Suppressor macrophage treated with lipopolysaccharide for 4 hours (primary cell): ENCODE measurements around the gene NUP153.
"Not testable (repeated sequence)": the region's sequence is repeated elsewhere in the genome, so short reads cannot be mapped to it uniquely, and the experiment has no call there.

Experiments
- DNase-seq: peaks from one replicate; pipeline ENCODE4 v3.0.0-alpha.2; 2020

Gene NUP153

DNA sequence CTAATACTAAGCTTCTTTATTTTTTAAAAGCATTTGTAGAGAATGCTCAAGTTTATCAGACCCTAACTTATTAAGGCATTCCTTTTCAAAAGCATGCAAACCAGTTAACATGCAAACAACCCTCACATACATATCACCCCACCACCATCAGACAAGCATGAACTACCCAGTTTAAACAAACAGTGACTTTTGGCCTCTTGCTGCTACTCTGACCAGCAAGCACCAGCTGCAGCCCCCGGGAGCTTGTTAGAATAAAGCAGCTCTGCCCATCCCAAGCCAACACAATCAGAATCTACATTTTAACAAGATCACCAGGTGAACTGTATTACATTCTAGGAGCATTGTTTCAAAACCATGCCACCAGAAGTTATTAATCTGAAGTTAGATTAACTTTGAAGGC lies 5.9 kb upstream of the NUP153 start:
- no peak for DNase-seq

DNA sequence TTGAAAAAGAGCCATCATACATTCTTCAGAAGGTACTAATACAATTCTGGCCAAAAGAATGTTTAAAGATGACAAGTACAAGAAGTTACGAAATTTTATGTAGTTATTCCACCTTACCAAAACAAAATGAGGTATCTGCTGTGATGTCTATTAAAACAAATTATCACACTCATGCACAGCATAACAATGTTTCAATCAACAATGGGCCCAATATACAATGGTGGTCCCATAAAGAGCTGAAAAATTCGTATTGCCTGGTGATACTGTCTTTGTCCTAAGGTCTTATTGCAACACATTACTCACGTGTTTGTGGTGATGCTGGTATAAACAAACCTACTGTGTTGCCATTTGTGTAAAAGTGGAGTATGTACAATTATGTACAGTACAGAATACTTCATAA lies 3.6 kb upstream of the NUP153 start:
- no peak for DNase-seq

DNA sequence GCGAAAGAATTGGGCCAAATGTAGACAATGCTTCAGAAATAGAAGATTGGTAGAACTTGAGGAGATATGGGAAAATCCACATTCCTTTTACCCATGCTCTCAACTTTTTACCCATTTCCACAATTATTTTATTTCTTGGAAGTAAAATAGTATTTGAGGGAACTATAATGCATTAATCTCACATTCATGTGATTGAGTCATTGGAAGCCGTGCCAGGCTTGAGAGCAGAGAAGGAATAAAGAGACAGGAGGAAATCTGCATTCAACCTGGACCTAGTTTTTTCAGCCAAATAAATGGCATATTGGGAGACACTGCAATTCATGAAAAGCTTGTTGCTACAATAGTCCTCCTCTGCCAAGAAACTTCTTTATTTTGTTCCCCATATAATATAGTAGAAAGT lies 2.8 kb upstream of the NUP153 start:
- DNase-seq = no peak

DNA sequence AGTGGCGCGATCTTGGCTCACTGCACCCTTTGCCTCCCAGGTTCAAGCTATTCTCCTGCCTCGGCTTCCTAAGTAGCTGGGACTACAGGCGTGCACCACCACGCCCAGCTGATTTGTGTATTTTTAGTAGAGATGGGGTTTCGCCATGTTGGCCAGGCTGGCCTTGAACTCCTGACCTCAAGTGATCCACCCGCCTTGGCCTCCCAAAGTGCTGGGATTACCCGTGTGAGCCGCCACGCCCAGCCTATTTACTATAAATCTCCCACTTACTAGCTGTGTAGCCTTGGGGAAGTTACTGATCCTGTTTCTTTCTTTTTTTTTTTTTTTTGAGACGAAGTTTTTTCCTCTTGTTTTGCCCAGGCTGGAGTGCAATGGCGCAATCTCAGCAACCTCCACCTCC lies 1.3 kb upstream of the NUP153 start:
- not testable (repeated sequence) for DNase-seq

DNA sequence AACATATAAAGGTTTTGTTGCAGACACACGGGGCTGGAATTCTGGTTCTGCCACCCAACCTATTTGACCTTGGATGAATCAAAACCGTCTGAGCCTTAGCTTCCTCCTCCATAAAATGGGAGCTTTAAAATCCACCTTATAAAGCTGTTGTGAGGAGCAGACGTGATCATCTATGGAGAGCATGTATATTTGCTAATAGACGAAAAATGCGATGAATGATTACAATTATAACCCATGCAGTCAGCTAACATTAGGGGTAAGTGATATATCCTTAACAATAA lies 586 bp upstream of the NUP153 start:
- DNase-seq = peak; percentile 18

DNA sequence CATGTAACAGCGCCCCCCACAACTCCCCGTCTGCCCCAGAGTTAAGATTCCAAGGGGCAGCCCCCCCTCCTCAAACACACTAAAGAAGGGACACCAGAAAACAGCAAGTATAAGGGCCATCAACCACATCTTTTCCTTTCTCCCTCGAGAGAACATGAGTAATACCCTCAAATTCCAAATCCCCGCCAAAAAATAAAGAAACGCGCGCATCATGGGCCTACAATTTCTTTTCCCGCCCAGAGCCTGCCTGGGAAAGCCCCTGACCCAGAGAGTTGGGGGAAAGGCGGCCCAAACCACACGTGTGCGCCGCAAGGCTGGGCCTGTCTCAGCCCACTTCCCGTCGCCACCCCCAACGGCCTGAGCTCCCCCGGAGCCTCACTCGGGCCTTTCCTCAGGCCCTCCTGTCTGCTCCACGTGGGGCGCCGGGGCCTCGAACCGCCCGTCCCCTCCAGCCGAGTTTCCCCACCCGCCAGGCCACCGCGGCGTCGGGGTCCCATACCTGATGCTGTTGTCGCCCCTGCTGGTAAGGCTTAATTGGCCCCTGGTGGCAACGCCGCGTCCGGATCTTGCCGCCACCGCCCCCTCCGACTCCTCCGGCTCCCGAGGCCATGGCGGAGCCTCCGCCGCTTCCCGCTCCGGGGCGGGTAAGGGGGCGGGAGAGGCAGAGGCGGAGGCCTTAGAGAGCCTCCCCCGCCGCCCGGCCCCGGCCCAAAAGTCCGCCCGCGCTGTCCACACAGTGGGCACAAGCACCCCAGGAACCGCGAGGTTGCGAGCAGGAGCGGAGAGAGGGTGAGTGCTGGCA lies 746 bp downstream of the NUP153 start:
- peak; percentile 84 for DNase-seq

DNA sequence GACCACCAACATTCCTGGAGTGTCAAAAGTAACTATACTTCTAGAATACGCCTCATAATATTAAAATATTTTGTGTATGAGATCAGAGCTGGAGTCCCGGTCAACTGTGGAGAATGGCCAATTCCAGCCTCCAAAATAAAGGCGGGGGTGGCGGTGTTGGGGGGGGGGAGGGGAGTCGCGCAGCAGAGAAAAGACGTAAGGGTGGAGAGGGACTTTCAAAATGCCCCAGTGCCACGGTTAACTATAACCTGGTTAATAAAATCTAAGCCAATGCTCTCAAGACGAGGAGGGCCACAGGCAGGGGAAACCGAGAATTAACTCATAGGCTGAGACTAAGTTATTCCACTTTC lies 1.3 kb downstream of the NUP153 start:
- DNase-seq = peak; percentile 50

DNA sequence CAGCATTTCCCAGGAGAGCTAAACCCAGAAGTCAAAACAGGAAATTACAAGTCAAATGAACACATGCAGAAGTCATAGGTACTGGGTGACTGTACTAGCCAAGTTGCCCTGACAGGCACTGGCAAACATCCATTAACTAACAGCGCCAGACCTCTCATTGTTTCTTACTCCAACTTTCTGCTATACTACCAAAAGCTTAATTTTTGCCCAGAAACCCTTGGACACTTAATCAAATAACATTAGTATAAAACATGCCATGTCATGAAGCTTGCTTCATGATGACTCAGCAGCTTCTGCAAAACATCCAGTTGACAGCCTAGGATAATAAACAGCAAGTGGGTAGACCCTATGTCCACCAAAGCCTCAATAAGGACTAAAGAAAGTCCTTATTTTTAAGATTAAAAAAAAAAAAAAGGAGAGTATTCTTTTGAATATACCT lies 3.5 kb downstream of the NUP153 start:
- DNase-seq = peak; percentile 58

DNA sequence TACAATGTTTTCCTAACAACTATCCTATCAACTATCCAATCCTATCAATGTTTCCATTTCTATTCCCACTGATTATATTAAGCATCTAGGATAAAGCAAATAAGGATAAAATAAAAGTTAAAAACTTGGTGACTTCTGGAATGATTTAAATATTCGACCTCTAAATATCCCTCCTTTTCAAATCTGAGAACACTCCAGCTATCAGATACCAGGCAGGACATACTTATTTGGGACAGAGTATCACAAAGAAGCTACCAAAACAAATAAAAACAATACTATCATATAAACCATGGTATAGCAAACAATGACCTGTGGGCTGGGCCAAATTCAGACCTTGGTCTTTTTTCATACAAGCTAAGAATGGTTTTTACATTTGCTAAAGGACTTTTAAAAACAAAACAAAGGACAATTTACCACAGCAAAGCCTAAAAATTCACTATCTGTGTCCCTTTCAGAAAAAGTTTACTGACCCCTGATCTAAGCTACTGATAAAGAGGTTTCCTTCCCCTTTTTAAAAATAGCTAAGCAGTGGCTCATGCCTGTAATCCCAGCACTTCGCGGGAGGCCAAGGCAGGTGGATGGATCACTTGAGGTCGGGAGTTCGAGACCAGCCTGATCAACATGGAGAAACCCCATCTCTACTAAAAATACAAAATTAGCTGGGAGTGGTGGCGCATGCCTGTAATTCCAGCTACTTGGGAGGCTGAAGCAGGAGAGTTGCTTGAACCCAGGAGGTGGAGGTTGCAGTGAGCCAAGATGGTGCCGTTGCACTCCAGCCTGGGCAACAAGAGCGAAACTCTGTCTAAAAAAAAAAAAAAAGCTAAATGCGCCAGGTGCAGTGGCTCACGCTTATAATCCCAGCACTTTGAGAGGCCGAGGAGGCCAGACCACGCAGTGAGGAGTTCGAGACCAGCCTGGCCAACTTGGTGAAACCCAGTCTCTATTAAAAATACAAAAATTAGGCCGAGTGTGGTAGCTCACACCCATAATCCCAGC lies 6.0 kb downstream of the NUP153 start:
- no peak for DNase-seq

DNA sequence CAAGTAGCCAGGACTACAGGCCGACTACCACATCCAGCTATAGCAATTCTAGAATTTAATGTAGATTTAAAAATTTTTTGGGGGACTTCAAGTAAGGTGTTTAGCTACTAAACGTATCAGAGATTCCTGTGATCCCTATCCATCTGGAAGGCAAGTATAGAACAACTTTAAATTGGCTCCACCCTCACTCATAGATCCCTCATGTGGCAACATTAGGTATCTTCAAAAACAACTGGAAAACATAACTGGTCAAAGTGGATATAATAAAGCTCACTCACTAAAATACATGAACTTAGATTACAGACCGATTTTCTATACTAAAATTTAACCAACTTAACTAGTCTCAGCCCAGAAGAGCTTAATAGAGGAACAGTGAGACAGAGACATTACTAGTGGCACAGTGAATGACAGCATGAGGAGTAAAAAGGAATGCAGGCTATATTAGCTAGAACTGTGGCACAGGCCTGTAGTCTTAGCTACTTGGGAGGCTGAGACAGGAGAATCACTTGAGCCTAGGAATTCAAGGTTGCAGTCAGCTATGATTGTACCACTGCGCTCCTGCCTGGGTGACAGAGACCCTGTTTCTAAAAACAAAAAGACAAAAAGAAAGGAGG lies 14.7 kb downstream of the NUP153 start:
- no peak for DNase-seq

DNA sequence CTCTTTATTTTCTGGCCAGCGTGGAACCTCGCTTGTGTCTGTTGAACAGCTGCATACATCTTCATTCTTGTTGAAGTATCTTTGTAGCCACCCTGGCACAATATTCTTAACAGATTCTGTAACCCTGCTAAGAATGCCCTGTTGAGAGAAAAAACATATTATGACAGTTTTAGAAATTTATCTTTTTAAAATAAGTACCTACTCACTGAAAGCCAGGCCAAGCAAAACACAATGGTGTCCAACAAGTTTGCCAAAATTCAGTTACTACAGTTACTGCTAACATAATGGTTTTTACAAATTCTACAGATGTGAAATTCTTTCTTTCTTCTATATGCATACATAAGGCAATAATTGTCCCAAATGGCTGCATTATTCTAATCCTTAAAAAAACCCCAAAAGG lies 18.2 kb downstream of the NUP153 start:
- DNase-seq = no peak

DNA sequence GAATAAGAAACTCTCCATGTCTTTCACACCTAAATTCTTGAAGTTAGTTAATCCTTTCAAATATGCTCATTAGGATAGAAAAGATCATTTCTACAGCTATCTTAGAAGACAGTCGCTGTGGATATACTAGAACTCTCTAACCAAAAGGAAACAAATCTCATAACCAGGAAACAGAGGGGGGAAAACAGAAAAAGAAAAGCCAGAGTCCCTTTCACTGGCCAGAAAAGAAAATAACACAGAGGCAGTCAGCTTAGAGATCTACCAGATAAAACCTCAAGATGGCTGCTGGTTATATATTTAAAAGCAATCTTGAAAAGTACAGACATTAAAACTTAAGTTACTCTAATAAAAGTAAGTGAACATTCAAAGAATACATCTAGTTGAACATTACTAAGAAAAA lies 19.6 kb downstream of the NUP153 start:
- DNase-seq = no peak

DNA sequence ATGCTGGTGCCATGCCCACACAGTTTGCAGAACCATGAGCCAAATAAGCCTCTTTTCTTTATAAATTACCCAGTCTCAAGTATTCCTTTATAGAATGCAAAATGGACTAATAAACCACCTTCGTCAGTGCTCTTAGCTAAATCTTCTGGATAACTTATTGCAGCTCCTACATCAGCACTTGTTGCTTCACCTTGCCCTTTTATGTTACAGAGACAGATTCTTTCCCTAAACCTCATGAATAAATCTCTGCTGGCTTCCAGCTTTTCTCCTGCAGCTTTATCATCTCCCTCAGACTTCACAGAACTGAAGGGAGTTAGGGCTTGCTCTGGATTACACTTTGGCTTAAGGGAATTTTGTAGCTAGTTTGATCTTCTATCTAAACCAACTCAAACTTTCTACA lies 22.6 kb downstream of the NUP153 start:
- DNase-seq = no peak

DNA sequence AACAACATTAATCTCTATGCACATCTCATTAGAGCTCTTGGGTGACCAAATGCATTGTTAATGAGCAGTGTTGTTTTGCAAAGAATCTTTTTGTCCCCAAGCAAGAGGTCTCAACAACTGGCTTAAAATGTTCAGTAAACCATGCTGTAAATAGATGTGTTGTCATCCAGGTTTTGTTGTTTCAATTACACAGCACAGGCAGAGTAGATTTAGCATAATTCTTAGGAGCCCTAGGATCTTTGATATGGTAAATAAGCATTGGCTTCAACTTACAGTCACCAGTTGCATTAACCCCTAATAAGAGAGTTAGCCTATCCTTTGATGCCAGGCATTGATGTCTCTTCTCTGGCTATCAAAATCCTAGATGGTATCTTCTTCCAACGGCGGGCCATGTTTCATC lies 23.3 kb downstream of the NUP153 start:
- no peak for DNase-seq

DNA sequence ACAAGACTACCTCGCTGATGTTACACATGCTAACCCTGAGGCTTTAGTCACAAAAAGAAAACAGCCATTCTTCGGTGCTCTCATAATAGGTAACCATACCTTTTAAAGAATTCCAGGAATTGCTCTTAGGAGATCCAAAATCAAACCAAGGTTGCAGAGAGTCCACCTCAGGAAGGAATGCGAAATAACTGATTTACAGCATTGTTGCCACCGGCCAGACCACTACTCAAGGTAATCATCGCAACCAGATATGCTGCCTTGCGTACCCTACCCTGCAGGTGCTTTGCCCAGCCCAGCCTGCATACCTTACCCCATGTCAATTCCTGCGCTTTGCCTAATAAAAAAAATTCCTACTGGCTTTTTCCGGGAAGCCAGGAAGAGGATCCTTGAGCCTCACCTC lies 27.0 kb downstream of the NUP153 start:
- no peak for DNase-seq

DNA sequence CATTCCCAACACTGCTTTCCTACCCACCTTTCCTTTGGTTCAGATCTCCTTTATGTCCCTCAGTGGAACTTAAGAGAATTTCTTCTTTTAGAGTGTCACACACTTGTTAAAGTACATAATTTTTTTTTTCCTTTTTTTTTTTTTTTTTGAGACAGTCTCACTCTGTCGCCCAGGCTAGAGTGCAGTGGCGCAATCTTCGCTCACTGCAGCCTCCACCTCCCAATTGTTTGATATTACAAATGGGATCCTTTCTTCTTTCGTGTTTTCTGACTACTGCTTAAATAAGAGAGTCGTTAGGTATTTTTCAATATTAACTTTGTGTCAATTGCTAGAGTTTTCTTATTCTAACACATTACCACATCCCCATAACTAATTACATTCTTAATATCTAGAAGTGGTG lies 29.1 kb downstream of the NUP153 start:
- no peak for DNase-seq

DNA sequence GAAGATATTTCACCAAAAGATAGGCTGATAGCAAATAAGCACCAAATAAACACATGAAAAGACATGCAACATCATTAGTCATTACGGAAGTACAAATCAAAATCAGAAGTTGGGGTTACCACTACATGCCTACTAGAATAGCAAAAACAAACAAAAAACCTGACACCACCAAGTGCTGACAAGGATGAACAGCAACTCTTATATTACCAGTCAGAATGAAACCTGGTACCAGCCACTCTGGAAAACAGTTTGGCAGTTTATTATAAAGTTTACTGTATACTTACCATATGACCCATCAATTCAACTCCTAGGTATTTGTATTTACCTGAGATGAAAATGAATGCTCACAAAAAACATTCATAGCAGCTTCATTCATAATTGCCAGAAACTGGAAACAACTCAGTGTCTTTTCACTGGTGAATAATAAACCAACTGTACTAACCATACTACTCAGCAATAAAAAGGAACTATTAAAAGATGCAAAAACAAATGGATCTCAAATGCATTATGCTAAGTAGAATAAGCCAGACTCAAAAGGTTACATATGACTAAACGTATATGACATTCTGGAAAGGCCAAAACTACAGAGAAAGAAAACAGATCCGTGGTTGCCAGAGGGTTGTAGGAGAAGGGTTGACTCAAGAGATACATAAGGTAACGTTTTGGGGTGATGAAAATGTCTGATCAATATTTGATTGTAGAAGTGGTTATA lies 33.0 kb downstream of the NUP153 start:
- no peak for DNase-seq

DNA sequence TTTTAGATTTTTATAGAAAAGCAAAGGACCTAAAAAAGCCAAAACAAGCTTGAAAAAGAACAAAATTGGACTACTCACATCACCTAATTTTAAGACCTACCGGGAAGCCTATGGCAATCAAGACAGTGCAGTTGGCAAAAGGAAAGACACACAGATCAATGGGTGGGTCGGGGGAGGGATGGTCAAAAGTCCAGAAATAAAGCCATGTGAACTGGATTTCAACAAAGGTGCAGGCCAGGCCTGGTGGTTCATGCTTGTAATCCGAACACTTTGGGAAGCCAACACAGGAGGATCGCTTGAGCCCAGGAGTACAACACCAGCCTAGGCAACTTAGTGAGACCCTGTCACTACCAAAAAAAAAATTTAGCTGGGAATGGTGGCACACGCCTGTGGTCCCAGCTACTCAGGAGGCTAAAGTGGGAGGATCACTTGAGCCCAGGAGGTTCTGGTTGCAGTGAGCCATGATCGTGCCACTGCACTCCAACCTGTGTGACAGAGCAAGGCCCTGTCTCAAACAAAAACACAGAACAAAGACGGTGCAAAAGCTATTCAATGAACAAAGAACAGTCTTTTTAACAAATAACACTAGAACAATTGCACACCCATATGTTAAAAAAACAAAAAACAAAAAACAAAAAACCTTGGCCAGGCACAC lies 34.5 kb downstream of the NUP153 start:
- no peak for DNase-seq

DNA sequence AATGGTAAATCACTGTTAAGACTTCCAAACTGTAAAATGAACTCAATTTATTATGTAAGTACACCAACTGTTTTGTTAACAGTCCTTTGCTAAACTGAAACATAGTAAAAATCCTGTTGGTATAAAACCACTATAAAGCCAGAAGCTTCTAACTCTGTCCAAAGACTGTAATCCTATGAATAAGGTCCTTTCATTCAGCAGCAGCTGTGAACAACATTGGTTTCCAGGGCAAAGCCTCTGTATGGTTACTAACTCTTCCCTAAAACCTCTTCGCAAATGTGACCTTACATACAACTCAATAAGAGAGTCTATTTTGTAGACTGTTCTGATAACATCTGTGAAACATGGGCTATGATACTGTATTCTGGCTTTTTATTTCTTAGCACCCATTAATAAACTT lies 40.1 kb downstream of the NUP153 start:
- no peak for DNase-seq

DNA sequence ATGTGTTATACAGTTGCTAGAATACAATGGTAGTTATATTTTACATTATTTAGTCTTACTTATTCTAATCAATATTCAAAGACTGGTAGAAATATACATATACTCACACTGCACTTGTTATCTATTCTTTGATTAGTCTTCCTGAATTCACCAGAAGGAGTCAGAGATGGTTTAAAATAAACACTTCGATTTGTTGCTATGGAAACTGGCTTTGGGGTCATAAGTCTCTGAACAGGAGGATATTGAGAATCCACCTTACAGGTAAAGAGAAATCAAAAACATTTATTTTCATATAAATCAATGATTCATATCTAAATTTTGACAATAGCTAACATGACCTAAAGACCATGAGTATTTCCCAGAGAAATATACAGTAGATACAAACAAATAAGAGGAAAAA lies 41.6 kb downstream of the NUP153 start:
- DNase-seq = no peak

DNA sequence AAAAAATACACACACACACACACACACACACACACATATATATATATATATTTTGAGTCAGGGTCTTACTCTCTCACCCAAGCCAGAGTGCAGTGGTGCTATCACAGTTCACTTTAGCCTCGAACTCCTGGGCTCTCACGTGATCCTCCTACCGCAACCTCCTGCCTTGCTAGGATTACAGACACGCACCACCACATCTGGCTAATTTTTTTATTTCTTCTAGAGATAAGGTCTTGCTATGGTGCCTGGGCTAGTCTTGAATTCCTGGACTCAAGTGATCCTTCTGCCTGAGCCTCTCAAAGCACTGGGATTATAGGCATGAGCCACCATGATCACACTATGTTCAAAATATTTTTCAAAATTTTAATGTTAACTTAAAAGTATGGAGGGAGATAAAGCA lies 43.5 kb downstream of the NUP153 start:
- no peak for DNase-seq

DNA sequence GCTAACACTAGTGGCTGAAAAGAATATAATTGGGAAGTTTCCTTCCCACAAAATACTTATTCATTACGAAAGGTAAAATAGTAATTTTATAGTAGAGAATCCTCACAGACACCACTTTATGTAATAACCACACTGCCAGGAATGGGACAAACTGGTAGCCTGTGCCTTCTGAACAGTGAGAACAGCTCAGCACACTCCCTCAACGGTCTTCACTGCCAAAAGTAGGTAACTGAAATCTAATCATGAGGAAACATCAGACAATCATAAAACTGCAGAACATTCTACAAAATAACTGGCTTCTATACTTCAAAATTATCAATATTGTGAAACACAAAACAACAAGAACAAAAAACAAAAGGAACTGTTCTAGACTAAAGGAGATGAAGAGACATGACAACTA lies 44.1 kb downstream of the NUP153 start:
- DNase-seq = no peak

DNA sequence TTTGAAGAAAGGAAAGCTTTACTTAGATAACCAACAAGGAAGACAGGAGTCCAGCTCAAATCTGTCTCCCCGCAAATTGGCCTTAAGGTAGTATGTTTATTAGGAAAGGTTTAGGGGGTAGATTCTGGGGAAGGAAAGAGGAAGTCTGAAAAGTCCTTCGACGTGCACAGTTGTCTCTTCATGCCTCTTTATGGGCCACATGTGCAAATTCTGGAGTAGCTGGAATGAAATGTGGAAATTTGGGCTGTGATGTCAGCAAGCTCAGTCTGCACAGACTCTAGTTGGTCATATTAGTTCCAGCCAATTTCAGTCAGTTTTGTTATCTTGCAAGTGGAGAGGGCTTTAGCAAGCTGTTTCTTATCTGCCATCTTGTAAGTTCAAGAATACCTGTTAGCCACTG lies 50.1 kb downstream of the NUP153 start:
- no peak for DNase-seq
